Kidney glomerular epithelial cell (primary cell): ENCODE results near the gene IREB2.

Source experiments
- DNase-seq: peaks from one replicate; lab custom pipeline; 2025; lab: John Stamatoyannopoulos, UW

Gene IREB2

DNA sequence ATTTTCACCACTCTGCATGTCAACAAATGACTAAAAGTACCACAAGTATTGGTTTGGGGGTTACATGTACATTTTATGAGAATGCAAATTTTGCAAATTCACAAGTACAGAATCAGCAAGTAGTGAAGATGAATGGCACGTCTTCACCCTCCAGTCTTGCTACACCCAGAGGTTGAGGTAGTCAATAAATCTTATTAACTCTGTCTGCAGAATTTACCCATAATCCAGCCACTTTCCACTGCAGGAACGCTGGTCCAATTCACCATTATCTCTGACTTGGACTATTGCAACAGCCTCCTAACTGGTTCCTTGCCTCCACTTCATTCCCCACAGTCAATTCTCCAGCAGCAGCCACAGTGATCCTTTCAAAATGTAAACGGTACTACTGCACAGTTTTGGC lies 112.8 kb downstream of the IREB2 start:
- no peak for DNase-seq
